ENCODE data around the gene ACSM6.

Gene ACSM6

GRCh38 chr10:95263864-95264226, 69.8 kb downstream of the ACSM6 start:
- no peak overlapping the region for H3K4me3 ChIP-seq (ENCODE audit: low read length)
- TF ChIP-seq CTCF (conservative IDR thresholded peaks at IDR 0.05; ENCODE audit: low read length): no peak

GRCh38 chr10:95264227-95265051, 70.4 kb downstream of the ACSM6 start:
- H3K4me3 ChIP-seq (ENCODE audit: low read length): no peak overlapping the region
- TF ChIP-seq CTCF (conservative IDR thresholded peaks at IDR 0.05; ENCODE audit: low read length): no peak
- DNase-seq (ENCODE audit: low read depth): no peak

More at GRCh38 chr10:95263864-95264226, 69.8 kb downstream of the ACSM6 start:
- no peak for DNase-seq (ENCODE audit: low read depth)

GRCh38 chr10:95265572-95265971, 71.5 kb downstream of the ACSM6 start:
- no peak for TF ChIP-seq CTCF (conservative IDR thresholded peaks at IDR 0.05; ENCODE audit: low read length)
- no peak for DNase-seq (ENCODE audit: low read depth)
- no peak overlapping the region for H3K4me3 ChIP-seq (ENCODE audit: low read length)

GRCh38 chr10:95266674-95267095, 72.6 kb downstream of the ACSM6 start:
- peak; percentile 94 for DNase-seq (ENCODE audit: low read depth)

GRCh38 chr10:95267251-95267650, 73.2 kb downstream of the ACSM6 start:
- no peak for TF ChIP-seq CTCF (conservative IDR thresholded peaks at IDR 0.05; ENCODE audit: low read length)
- H3K4me3 ChIP-seq (ENCODE audit: low read length): no peak overlapping the region
- DNase-seq (ENCODE audit: low read depth): no peak

More at GRCh38 chr10:95266674-95267095, 72.6 kb downstream of the ACSM6 start:
- no peak for TF ChIP-seq CTCF (conservative IDR thresholded peaks at IDR 0.05; ENCODE audit: low read length)
- no peak overlapping the region for H3K4me3 ChIP-seq (ENCODE audit: low read length)

- no peak for TF ChIP-seq CTCF (conservative IDR thresholded peaks at IDR 0.05; ENCODE audit: low read length)
- DNase-seq (ENCODE audit: low read depth): no peak
- H3K4me3 ChIP-seq (ENCODE audit: low read length): no peak overlapping the region
Observed at GRCh38 chr10:95268438-95268837, 74.4 kb downstream of the ACSM6 start.

Data from AG10803 (cell line).